Colon (tissue), 2 donors: ENCODE data around the gene KRT76.
"Not testable (repeated sequence)": the region's sequence is repeated elsewhere in the genome, so short reads cannot be mapped to it uniquely, and the experiment has no call there.

ENCODE experiments used
- FAIRE-seq: peaks from 2 replicates; lab custom pipeline; 2012; peaks lifted over from hg19 to GRCh38; lab: Jason Lieb, UNC
- donor health status: control.
- donor health status: control.

The KRT76 gene

GRCh38 chr12:52797529-52797894 lies 20.4 kb upstream of the KRT76 start:
- FAIRE-seq, result no peak

- no peak for FAIRE-seq
Observed at GRCh38 chr12:52796839-52797528, 19.8 kb upstream of the KRT76 start.

- FAIRE-seq, result no peak
Observed at GRCh38 chr12:52796429-52796794, 19.3 kb upstream of the KRT76 start.

GRCh38 chr12:52795694-52796428 lies 18.7 kb upstream of the KRT76 start, which contains the start of gene KRT3:
TSS of gene KRT3 (minus strand) at chr12:52796117. CDS start at chr12:52796042, 75 bp downstream.
- no peak for FAIRE-seq

GRCh38 chr12:52795332-52795674 lies 18.2 kb upstream of the KRT76 start:
- FAIRE-seq, result not testable (repeated sequence)

GRCh38 chr12:52794479-52795331 lies 17.6 kb upstream of the KRT76 start:
- no peak for FAIRE-seq

- FAIRE-seq, result no peak
Observed at GRCh38 chr12:52792185-52793029, 15.3 kb upstream of the KRT76 start.

GRCh38 chr12:52791271-52792184 lies 14.4 kb upstream of the KRT76 start:
- FAIRE-seq, result no peak

- no peak for FAIRE-seq
Observed at GRCh38 chr12:52790427-52791270, 13.5 kb upstream of the KRT76 start.

- FAIRE-seq, result no peak
Observed at GRCh38 chr12:52789637-52790426, 12.7 kb upstream of the KRT76 start.

- no peak for FAIRE-seq
Observed at GRCh38 chr12:52788876-52789636, 11.9 kb upstream of the KRT76 start.

GRCh38 chr12:52788192-52788875 lies 11.2 kb upstream of the KRT76 start:
- no peak for FAIRE-seq

- FAIRE-seq, result no peak
Observed at GRCh38 chr12:52787324-52788191, 10.4 kb upstream of the KRT76 start.

GRCh38 chr12:52784909-52785308 lies 7.8 kb upstream of the KRT76 start:
- no peak for FAIRE-seq

- no peak for FAIRE-seq
Observed at GRCh38 chr12:52783563-52784316, 6.6 kb upstream of the KRT76 start.

GRCh38 chr12:52782502-52782901 lies 5.4 kb upstream of the KRT76 start:
- no peak for FAIRE-seq
